GM21576 (cell line): ENCODE results near the gene SHLD2.
"Not testable (repeated sequence)": the region's sequence is repeated elsewhere in the genome, so short reads cannot be mapped to it uniquely, and the experiment has no call there.

Experiments used
- ATAC-seq: cut with Tn5 transposase; IDR thresholded peaks from one replicate; pipeline ENCODE4 v1.9.1; 2021; ENCODE audit warnings: mild to moderate bottlenecking, moderate library complexity; ENCODE audit not compliant: unreplicated experiment

SHLD2 gene

GRCh38 chr10:87210309-87210708, 115.3 kb downstream of the SHLD2 start:
- not testable (repeated sequence) for ATAC-seq

DNA sequence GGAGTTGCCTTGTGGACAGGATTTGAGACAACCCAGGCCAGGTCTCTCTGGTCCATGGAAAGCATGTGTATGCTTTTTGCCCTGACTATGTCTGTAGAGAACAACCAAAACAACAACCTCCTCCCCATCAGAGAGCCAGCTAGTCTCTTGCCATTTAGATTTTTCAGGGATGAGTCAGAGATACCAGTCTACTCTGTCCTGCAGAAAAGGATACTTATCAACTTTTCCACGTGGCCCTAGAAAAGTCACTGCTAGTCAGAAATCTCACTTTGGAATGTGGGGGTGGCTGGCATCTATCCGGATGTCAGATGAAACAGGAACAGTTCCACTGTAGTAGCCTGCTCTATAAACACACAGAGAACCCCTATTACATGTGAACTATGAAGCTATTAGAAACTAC, 116.8 kb downstream of the SHLD2 start:
- ATAC-seq, result not testable (repeated sequence)

GRCh38 chr10:87213150-87213765, 118.3 kb downstream of the SHLD2 start:
- ATAC-seq, result not testable (repeated sequence)

DNA sequence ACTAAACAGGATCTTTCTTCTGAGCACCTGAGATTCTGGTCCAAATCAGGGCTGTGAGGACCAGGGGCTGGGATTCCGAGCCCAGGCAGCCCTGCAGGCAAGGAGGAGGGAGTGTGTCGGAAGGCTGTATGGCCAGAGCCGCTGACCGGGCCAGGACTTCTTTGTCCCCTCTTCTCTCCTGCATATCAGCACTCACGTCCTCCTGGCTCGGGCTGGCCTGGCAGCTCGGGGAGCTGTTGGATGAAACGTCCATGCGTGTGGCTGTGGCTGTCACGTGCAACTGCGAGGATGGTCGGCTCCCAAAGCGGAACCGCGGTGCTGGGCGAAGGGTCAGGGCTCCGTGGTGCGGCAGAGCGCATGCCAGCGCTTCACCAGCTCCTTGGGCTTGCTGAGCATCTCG, 118.8 kb downstream of the SHLD2 start:
- ATAC-seq, result not testable (repeated sequence)

- not testable (repeated sequence) for ATAC-seq
Observed at GRCh38 chr10:87216120-87216519, 121.1 kb downstream of the SHLD2 start.

DNA sequence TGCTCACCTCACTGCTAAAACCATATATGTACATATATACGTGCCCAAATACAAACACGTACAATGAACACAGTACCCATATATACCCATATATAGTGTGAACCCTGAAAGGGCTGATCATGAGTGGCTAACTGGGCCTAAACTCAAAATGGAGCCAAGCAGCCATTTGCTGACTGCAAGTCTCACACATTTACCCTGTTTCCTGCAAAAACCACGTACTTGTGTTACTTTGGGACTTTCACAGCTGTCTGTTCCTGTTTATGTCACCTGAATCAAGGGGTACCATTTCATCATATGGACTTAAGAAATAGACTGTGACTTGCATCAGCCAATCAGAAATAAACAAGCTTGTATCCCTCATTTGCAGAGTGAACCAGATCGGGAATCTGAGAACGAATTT, 124.4 kb downstream of the SHLD2 start:
- ATAC-seq, result not testable (repeated sequence)

- ATAC-seq, result not testable (repeated sequence)
Observed at GRCh38 chr10:87222789-87223188, 127.8 kb downstream of the SHLD2 start.

GRCh38 chr10:87225148-87225547, 130.1 kb downstream of the SHLD2 start, which contains the start of gene NUTM2A:
Gene NUTM2A (plus strand): TSS chr10:87225448. CDS start chr10:87225831, 383 bp downstream.
- not testable (repeated sequence) for ATAC-seq

DNA sequence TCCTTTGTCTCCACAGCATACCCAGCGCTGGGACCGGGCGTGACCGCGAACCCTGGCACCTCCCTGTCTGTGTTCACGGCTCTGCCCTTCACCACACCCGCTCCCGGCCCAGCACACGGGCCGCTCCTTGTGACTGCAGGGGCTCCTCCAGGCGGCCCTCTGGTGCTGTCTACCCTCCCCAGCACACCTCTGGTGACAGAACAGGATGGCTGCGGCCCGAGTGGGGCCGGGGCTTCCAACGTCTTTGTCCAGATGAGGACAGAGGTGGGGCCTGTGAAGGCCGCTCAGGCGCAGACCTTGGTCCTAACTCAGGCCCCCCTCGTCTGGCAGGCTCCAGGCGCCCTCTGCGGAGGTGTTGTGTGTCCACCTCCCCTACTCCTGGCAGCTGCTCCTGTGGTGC, 133.2 kb downstream of the SHLD2 start:
- not testable (repeated sequence) for ATAC-seq

DNA sequence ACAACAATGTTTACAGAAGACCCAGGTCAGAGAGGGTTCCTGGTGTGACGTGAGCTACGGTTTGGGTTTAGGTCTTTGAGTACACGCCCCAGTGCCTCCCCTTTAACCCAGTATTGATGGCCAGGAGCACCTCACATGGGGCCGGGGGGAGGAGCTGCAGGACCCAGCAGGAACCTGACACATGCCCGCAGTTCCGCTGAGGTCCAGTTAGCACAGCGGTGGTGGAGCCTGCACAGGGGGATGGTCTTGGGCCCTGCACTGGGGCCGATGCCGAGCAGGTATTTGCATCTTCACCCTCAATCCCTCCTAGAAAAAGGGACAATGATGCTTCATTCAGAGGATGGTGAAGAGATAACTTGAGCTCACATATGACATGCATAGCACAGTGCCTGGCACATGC, 134.2 kb downstream of the SHLD2 start:
- not testable (repeated sequence) for ATAC-seq

- ATAC-seq, result not testable (repeated sequence)
Observed at GRCh38 chr10:87234854-87235253, 139.8 kb downstream of the SHLD2 start.

GRCh38 chr10:87237244-87237643, 142.2 kb downstream of the SHLD2 start:
- ATAC-seq, result not testable (repeated sequence)

GRCh38 chr10:87239346-87239808, 144.4 kb downstream of the SHLD2 start:
- not testable (repeated sequence) for ATAC-seq
